Endothelial cell of umbilical vein (primary cell): ENCODE measurements around the gene MAPK11. TPM values are rescaled to one million over a fixed set of nuclear protein-coding genes. Genes with fewer than 3 reads are reported as not detected.

Experiments
- BruUV-seq: library from RNA; stranded (reverse); fragments of 400-500 nt; replicated peaks from 2 replicates; lab custom pipeline; 2021; lab: Mats Ljungman, UMichigan
- CTCF ChIA-PET: fragments of 300-600, 350-600 bp; sonication (Branson Sonifier 250); formaldehyde crosslinking; loops from one replicate; lab custom pipeline; 2021; ENCODE audit warnings: antibody characterized with exemption, inconsistent platforms; lab: Charles Lee
- POLR2A ChIA-PET: fragments of 300-600, 350-600 bp; sonication (Branson Sonifier 250); formaldehyde crosslinking; loops from one replicate; lab custom pipeline; 2021; ENCODE audit warnings: antibody characterized with exemption, inconsistent platforms; lab: Charles Lee
- DNase-seq: peaks from one replicate; pipeline ENCODE4 v3.0.0-alpha.2; 2011; ENCODE audit warnings: low read depth, low spot score
- FAIRE-seq: peaks from 2 replicates; lab custom pipeline; 2011; peaks lifted over from hg19 to GRCh38; lab: Jason Lieb, UNC
- H2AFZ ChIP-seq: 2 replicates; pipeline ENCODE4 v1.6.0; 2012; ENCODE audit warnings: low read depth, low read length, control low read depth, inconsistent platforms
- H3K27ac ChIP-seq: 2 replicates; pipeline ENCODE4 v1.5.1; 2011; ENCODE audit warnings: low read depth, mild to moderate bottlenecking, control low read depth, low read length, moderate library complexity; ENCODE audit not compliant: insufficient read depth
- H3K27me3 ChIP-seq, 2 experiments: 2 replicates each; pipeline versions ENCODE4 v1.6.0 to v1.6.1; 2011; ENCODE audit warnings: low read length in 2 of 2, mixed read lengths in 1 of 2; ENCODE audit not compliant: control insufficient read depth in 2 of 2, insufficient read depth in 2 of 2
- H3K36me3 ChIP-seq, 2 experiments: 2 replicates in 1 of 2; 3 replicates in 1 of 2; pipeline ENCODE4 v1.5.1; 2011; ENCODE audit warnings: low read length in 2 of 2, mild to moderate bottlenecking in 1 of 2, moderate library complexity in 1 of 2; ENCODE audit not compliant: control insufficient read depth in 2 of 2, insufficient read depth in 2 of 2; ENCODE audit errors: extremely low read depth in 1 of 2
- H3K4me1 ChIP-seq: 3 replicates; pipeline ENCODE4 v1.5.1; 2011; ENCODE audit warnings: mild to moderate bottlenecking, low read length; ENCODE audit not compliant: control insufficient read depth, insufficient read depth; ENCODE audit errors: extremely low read depth
- H3K4me2 ChIP-seq: 2 replicates; pipeline ENCODE4 v1.6.1; 2011; ENCODE audit warnings: low read length, control low read depth, mixed read lengths; ENCODE audit not compliant: insufficient read depth
- H3K4me3 ChIP-seq, 3 experiments: fragments of 200-600 bp in 1 of 3; sonication (generic), shearing (Covaris generic) in 1 of 3; replicated peaks in 1 of 3; 2 replicates each; pipeline ENCODE4 v1.5.1; 2011 to 2016; ENCODE audit warnings: control low read depth in 3 of 3, low read length in 3 of 3, mild to moderate bottlenecking in 2 of 3, inconsistent platforms in 1 of 3, low read depth in 1 of 3, moderate library complexity in 1 of 3; ENCODE audit not compliant: insufficient read depth in 1 of 3
- H3K79me2 ChIP-seq: 2 replicates; pipeline ENCODE4 v1.6.0; 2012; ENCODE audit warnings: low read length, inconsistent platforms; ENCODE audit not compliant: control insufficient read depth, insufficient read depth
- H3K9ac ChIP-seq: replicated peaks from 2 replicates; pipeline ENCODE3; 2011; ENCODE audit warnings: low read length, control low read depth; ENCODE audit not compliant: insufficient read depth; ENCODE audit errors: extremely low read depth
- H3K9me1 ChIP-seq: replicated peaks from 3 replicates; pipeline ENCODE4 v1.6.0; 2011; ENCODE audit warnings: mild to moderate bottlenecking, low read length; ENCODE audit not compliant: control insufficient read depth, insufficient read depth; ENCODE audit errors: extremely low read depth
- H3K9me3 ChIP-seq: replicated peaks from 2 replicates; pipeline ENCODE4 v1.5.1; 2012; ENCODE audit warnings: low read length, inconsistent platforms; ENCODE audit not compliant: control insufficient read depth, insufficient read depth
- H4K20me1 ChIP-seq: replicated peaks from 2 replicates; pipeline ENCODE3; 2011; ENCODE audit warnings: mild to moderate bottlenecking, low read length; ENCODE audit not compliant: control insufficient read depth, insufficient read depth; ENCODE audit errors: extremely low read depth
- EZH2 ChIP-seq: IDR thresholded peaks from 2 replicates; pipeline ENCODE4 v1.6.1; 2012; ENCODE audit warnings: borderline replicate concordance, low read depth, mild to moderate bottlenecking, moderate library complexity, low read length, inconsistent platforms; ENCODE audit not compliant: severe bottlenecking
- FOS ChIP-seq: IDR thresholded peaks from 2 replicates; pipeline ENCODE4 v1.6.1; 2011; ENCODE audit warnings: mild to moderate bottlenecking, low read length, moderate library complexity, borderline replicate concordance; ENCODE audit not compliant: insufficient read depth
- GATA2 ChIP-seq: IDR thresholded peaks from 2 replicates; pipeline ENCODE4 v1.7.0; 2011; ENCODE audit warnings: low read depth, mild to moderate bottlenecking, moderate library complexity, mixed read lengths, low read length; ENCODE audit not compliant: insufficient read length, insufficient read depth
- JUN ChIP-seq: IDR thresholded peaks from 2 replicates; pipeline ENCODE4 v1.6.1; 2011; ENCODE audit warnings: borderline replicate concordance, low read depth; ENCODE audit not compliant: insufficient read length, insufficient read depth
- MYC ChIP-seq: IDR thresholded peaks from one replicate; pipeline ENCODE4 v1.6.1; 2011; ENCODE audit warnings: mild to moderate bottlenecking, low read depth, low read length
- POLR2A ChIP-seq: IDR thresholded peaks from 2 replicates; pipeline ENCODE4 v1.6.1; 2012; ENCODE audit warnings: low read depth, mild to moderate bottlenecking, control low read depth, low read length
- POLR2AphosphoS5 ChIP-seq: IDR thresholded peaks from 2 replicates; pipeline ENCODE4 v1.6.1; 2012; ENCODE audit warnings: low read depth, mild to moderate bottlenecking, control low read depth, low read length, moderate library complexity; ENCODE audit not compliant: insufficient read depth
- dilution Hi-C: fragments of 300-500 bp; cut with MboI; formaldehyde crosslinking; loops from one replicate; pipeline ENCODE4 v1.15.0; 2019; ENCODE audit warnings: low sequenced_read_pairs; ENCODE audit not compliant: extremely low pct_ligation_motif_present
- intact Hi-C: fragments of 100-400 bp; cut with micrococcal nuclease; formaldehyde crosslinking; loops from one replicate; pipeline ENCODE4 v1.10.0; 2022
- polyA plus RNA-seq, 4 experiments: library from polyadenylated mRNA; depleted of rRNA in 3 of 4; stranded (reverse) in 3 of 4; unstranded in 1 of 4; fragments of >200 nt; gene quantifications; 2 replicates each; pipeline versions ENCODE4 v1.2.1 to v1.2.3, GENCODE V29; 2011 to 2012; ENCODE audit warnings: missing spikeins in 1 of 4
- total RNA-seq: library from RNA; stranded (reverse); gene quantifications from 2 replicates; pipeline ENCODE4 v1.2.3, GENCODE V29; 2021
- TF ChIP-seq, protein P1 (sequence below), 2 donors: IDR thresholded peaks; 1 replicate in 1 of 2; 2 replicates in 1 of 2; pipeline ENCODE4 v1.5.1; 2011; ENCODE audit warnings: low read length in 2 of 2, mild to moderate bottlenecking in 2 of 2, moderate library complexity in 2 of 2, control low read depth in 1 of 2, inconsistent platforms in 1 of 2, low read depth in 1 of 2; ENCODE audit not compliant: insufficient read depth in 1 of 2; ENCODE audit errors: extremely low read depth in 1 of 2
- TF ChIP-seq, protein P2 (sequence below): IDR thresholded peaks from 2 replicates; pipeline ENCODE4 v1.6.1; 2011; ENCODE audit not compliant: insufficient read depth, insufficient read length

The MAPK11 gene
- total and polyA plus RNA-seq, 2 donors (not counting 3 experiments of a cell fraction or from before 2014, with no cell fraction given): 22.8 to 26.3 TPM

DNA sequence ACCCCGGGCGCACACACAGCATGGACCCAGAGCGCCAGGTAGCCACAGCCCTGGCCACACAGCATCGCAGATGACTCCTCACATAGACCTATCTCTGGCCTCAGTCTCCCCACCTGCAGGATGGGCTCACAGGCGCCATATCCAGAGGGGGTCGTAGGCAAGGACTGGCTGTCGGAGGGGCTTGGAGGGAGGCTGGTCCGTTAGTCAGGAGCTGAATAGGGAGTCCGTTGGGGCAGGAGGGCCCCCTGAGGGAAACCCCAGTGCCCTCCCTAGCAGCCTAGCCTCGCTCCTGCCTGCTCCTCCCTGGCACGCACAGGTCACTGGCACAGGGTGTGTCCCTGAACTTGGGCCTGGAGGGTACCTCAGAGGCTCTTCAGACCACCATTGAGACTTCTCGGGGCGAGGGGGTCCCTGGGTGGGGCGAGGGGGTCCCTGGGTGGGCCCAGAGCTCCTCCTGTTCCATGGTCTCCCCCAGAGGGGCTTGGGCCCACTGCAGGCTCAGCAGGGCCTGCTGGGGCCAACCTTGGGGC lies 35.3 kb upstream of the MAPK11 start:
- intact Hi-C loops: loop anchor here (5.0 kb wide), 1 partner anchor 37 kb away; the partner anchor contains the start of gene PPP6R2
- peak overlapping the region; percentile 76 for H3K4me2 ChIP-seq
- DNase-seq (no peak), FAIRE-seq (no peak)
- peaks cover 61% of the 10 kb centered on the region for H3K79me2 ChIP-seq
- H3K9me3 ChIP-seq: no peaks in the 10 kb centered on the region
- H3K9me1 ChIP-seq: no peaks in the 10 kb centered on the region
- H3K36me3 ChIP-seq: peaks cover 0 to 6% of the 10 kb centered on the region in 2 experiments
- no peak overlapping the region for H2AFZ ChIP-seq
- dilution Hi-C loops: no loop called here
- TF ChIP-seq FOS (no peak), GATA2 (no peak), JUN (no peak), POLR2AphosphoS5 (no peak), POLR2A (no peak), MYC (no peak), EZH2 (no peak)
- TF ChIP-seq, protein P1, sequence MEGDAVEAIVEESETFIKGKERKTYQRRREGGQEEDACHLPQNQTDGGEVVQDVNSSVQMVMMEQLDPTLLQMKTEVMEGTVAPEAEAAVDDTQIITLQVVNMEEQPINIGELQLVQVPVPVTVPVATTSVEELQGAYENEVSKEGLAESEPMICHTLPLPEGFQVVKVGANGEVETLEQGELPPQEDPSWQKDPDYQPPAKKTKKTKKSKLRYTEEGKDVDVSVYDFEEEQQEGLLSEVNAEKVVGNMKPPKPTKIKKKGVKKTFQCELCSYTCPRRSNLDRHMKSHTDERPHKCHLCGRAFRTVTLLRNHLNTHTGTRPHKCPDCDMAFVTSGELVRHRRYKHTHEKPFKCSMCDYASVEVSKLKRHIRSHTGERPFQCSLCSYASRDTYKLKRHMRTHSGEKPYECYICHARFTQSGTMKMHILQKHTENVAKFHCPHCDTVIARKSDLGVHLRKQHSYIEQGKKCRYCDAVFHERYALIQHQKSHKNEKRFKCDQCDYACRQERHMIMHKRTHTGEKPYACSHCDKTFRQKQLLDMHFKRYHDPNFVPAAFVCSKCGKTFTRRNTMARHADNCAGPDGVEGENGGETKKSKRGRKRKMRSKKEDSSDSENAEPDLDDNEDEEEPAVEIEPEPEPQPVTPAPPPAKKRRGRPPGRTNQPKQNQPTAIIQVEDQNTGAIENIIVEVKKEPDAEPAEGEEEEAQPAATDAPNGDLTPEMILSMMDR (IDR thresholded peaks at IDR 0.05; ENCODE audit: extremely low read depth in 1 of 2, insufficient read depth in 1 of 2, low read depth in 1 of 2, low read length in 2 of 2): no peak
- TF ChIP-seq, protein P2, sequence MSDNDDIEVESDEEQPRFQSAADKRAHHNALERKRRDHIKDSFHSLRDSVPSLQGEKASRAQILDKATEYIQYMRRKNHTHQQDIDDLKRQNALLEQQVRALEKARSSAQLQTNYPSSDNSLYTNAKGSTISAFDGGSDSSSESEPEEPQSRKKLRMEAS: no peak
- H3K27me3 ChIP-seq: no peaks in the 10 kb centered on the region
- BruUV-seq: no TSS peak
- peak overlapping the region in 1 of 3 experiments; percentile 95 for H3K4me3 ChIP-seq
- no peaks in the 10 kb centered on the region for H4K20me1 ChIP-seq
- peaks cover 27% of the 10 kb centered on the region for H3K4me1 ChIP-seq
- ChIA-PET POLR2A (interaction anchor here (0.9 to 1.9 kb wide), 3 partner anchors 9 to 12 kb away, joined by 4 to 9 read pairs (median 8); no protein-coding TSS in a partner anchor), CTCF (interaction anchor here (1.0 to 3.6 kb wide), 6 partner anchors 12 to 36 kb away, joined by 3 to 26 read pairs (median 10); no protein-coding TSS in a partner anchor)
- H3K27ac ChIP-seq: peak overlapping the region; percentile 79
- H3K9ac ChIP-seq: peak overlapping the region; percentile 0
